ENCODE measurements around the gene VTI1A.

Gene VTI1A

GRCh38 chr10:112650588-112651030 lies 203.6 kb downstream of the VTI1A start:
- no peak overlapping the region for H3K4me3 ChIP-seq (ENCODE audit: low read length)
- no peak overlapping the region for H3K9ac ChIP-seq (ENCODE audit: low read length)
- no peaks in the 10 kb centered on the region for H3K36me3 ChIP-seq (replicated peaks; ENCODE audit: insufficient read depth, low read length)
- no peak overlapping the region for H3K4me2 ChIP-seq (ENCODE audit: low read depth, low read length)
- no peaks in the 10 kb centered on the region for H3K79me2 ChIP-seq (ENCODE audit: low read length)
- no peaks in the 10 kb centered on the region for H3K9me2 ChIP-seq (replicated peaks; ENCODE audit: insufficient read depth, low read length)
- H2AFZ ChIP-seq (ENCODE audit: low read length), result no peak overlapping the region
- no peaks in the 10 kb centered on the region for H3F3A ChIP-seq (ENCODE audit: insufficient read depth, low read length)
- H3K27ac ChIP-seq (ENCODE audit: low read length), result no peak overlapping the region
- no peaks in the 10 kb centered on the region for H3K27me3 ChIP-seq (replicated peaks; ENCODE audit: insufficient read depth, low read length)
- H4K20me1 ChIP-seq (ENCODE audit: insufficient read depth, low read length), result no peaks in the 10 kb centered on the region; the same call in 1 of the 2 replicates
- TF ChIP-seq EZH2 (optimal IDR thresholded peaks at IDR 0.05; ENCODE audit: low read depth, low read length), result no peak
- TF ChIP-seq CTCF (IDR thresholded peaks at IDR 0.05; ENCODE audit: low read length), result no peak
- TF ChIP-seq EZH2phosphoT487 (IDR thresholded peaks at IDR 0.05; ENCODE audit: low read length), result no peak
- H3K4me1 ChIP-seq (ENCODE audit: low read length), result no peaks in the 10 kb centered on the region
- H3K9me3 ChIP-seq (replicated peaks; ENCODE audit: insufficient read depth, low read length), result no peaks in the 10 kb centered on the region
- DNase-seq, result no peak

- H3K4me1 ChIP-seq (ENCODE audit: low read length), result no peaks in the 10 kb centered on the region
- no peak overlapping the region for H3K9ac ChIP-seq (ENCODE audit: low read length)
- no peaks in the 10 kb centered on the region for H3K79me2 ChIP-seq (ENCODE audit: low read length)
- no peak overlapping the region for H3K4me2 ChIP-seq (ENCODE audit: low read depth, low read length)
- TF ChIP-seq CTCF (IDR thresholded peaks at IDR 0.05; ENCODE audit: low read length) (no peak), EZH2phosphoT487 (IDR thresholded peaks at IDR 0.05; ENCODE audit: low read length) (no peak), EZH2 (optimal IDR thresholded peaks at IDR 0.05; ENCODE audit: low read depth, low read length) (no peak)
- H3K27me3 ChIP-seq (replicated peaks; ENCODE audit: insufficient read depth, low read length), result no peaks in the 10 kb centered on the region
- no peaks in the 10 kb centered on the region for H3K36me3 ChIP-seq (replicated peaks; ENCODE audit: insufficient read depth, low read length)
- H3K9me3 ChIP-seq (replicated peaks; ENCODE audit: insufficient read depth, low read length), result no peaks in the 10 kb centered on the region
- no peak for DNase-seq
- H3F3A ChIP-seq (ENCODE audit: insufficient read depth, low read length), result no peaks in the 10 kb centered on the region
- no peak overlapping the region for H2AFZ ChIP-seq (ENCODE audit: low read length)
- no peaks in the 10 kb centered on the region; the same call in 1 of the 2 replicates for H4K20me1 ChIP-seq (ENCODE audit: insufficient read depth, low read length)
- H3K4me3 ChIP-seq (ENCODE audit: low read length), result no peak overlapping the region
- H3K9me2 ChIP-seq (replicated peaks; ENCODE audit: insufficient read depth, low read length), result no peaks in the 10 kb centered on the region
- no peak overlapping the region for H3K27ac ChIP-seq (ENCODE audit: low read length)
Measured at GRCh38 chr10:112653215-112653614, 206.2 kb downstream of the VTI1A start.

GRCh38 chr10:112653851-112654250 lies 206.8 kb downstream of the VTI1A start:
- Histone ChIP-seq H3K27me3 (replicated peaks; ENCODE audit: insufficient read depth, low read length) (no peaks in the 10 kb centered on the region), H3K4me1 (ENCODE audit: low read length) (no peaks in the 10 kb centered on the region), H3K4me3 (ENCODE audit: low read length) (no peak overlapping the region), H3K9ac (ENCODE audit: low read length) (no peak overlapping the region), H3K79me2 (ENCODE audit: low read length) (no peaks in the 10 kb centered on the region), H3K27ac (ENCODE audit: low read length) (no peak overlapping the region), H3K4me2 (ENCODE audit: low read depth, low read length) (no peak overlapping the region), H3F3A (ENCODE audit: insufficient read depth, low read length) (no peaks in the 10 kb centered on the region), H4K20me1 (ENCODE audit: insufficient read depth, low read length) (no peaks in the 10 kb centered on the region; the same call in 1 of the 2 replicates), H2AFZ (ENCODE audit: low read length) (no peak overlapping the region), H3K9me3 (replicated peaks; ENCODE audit: insufficient read depth, low read length) (no peaks in the 10 kb centered on the region), H3K36me3 (replicated peaks; ENCODE audit: insufficient read depth, low read length) (no peaks in the 10 kb centered on the region), H3K9me2 (replicated peaks; ENCODE audit: insufficient read depth, low read length) (no peaks in the 10 kb centered on the region)
- TF ChIP-seq EZH2phosphoT487 (IDR thresholded peaks at IDR 0.05; ENCODE audit: low read length) (no peak), EZH2 (optimal IDR thresholded peaks at IDR 0.05; ENCODE audit: low read depth, low read length) (no peak), CTCF (IDR thresholded peaks at IDR 0.05; ENCODE audit: low read length) (no peak)
- DNase-seq, result no peak
